Measurements from ENCODE around the gene NHS. TPM values are rescaled to one million over a fixed set of nuclear protein-coding genes. Genes with fewer than 3 reads are reported as not detected.

NHS gene
- total and polyA plus RNA-seq, 2 of the 4 experiments (the other 2 are of a cell fraction): 0.36 to 0.90 TPM

GRCh38 chrX:17555846-17556245 lies 180.8 kb downstream of the NHS start:
- Histone ChIP-seq H2BK120ac (ENCODE audit: low read depth, low read length) (no peak overlapping the region), H2BK15ac (ENCODE audit: low read depth, low read length) (no peak overlapping the region), H3K27ac (ENCODE audit: insufficient read depth, low read length) (no peak overlapping the region), H3K9me1 (ENCODE audit: insufficient read depth, low read length) (peaks cover 13% of the 10 kb centered on the region), H4K5ac (ENCODE audit: low read depth, low read length) (no peak overlapping the region), H2AK5ac (ENCODE audit: low read depth, low read length) (no peak overlapping the region), H4K91ac (ENCODE audit: insufficient read depth, low read depth, low read length) (no peak overlapping the region), H3K27me3 (ENCODE audit: control insufficient read depth, insufficient read depth, low read length) (no peaks in the 10 kb centered on the region; the same call in 1 of the 2 replicates), H3K4ac (ENCODE audit: low read depth, low read length) (no peak overlapping the region), H4K20me1 (ENCODE audit: insufficient read depth, low read length) (no peaks in the 10 kb centered on the region), H2BK20ac (ENCODE audit: low read depth, low read length) (no peak overlapping the region), H3K4me1 (ENCODE audit: control insufficient read depth, insufficient read depth, low read length) (peaks cover 14% of the 10 kb centered on the region), H3K23ac (ENCODE audit: low read depth, low read length) (no peak overlapping the region), H2AK9ac (replicated peaks; ENCODE audit: low read depth, low read length, poor library complexity) (no peak overlapping the region), H3K9me3 (ENCODE audit: control insufficient read depth, insufficient read depth, low read length) (no peaks in the 10 kb centered on the region), H3K9ac (ENCODE audit: low read depth, low read length) (no peak overlapping the region), H3K36me3 (ENCODE audit: control insufficient read depth, insufficient read depth, low read length) (no peaks in the 10 kb centered on the region), H3K4me2 (ENCODE audit: low read depth, low read length) (no peak overlapping the region), H4K8ac (ENCODE audit: low read depth in 2 of 2, low read length in 2 of 2) (no peak overlapping the region), H3K14ac (replicated peaks; ENCODE audit: low read depth, low read length) (no peak overlapping the region), H3K4me3 (ENCODE audit: insufficient read depth, low read depth, low read length) (no peak overlapping the region), H3K18ac (ENCODE audit: low read depth, low read length) (no peak overlapping the region), H3K56ac (ENCODE audit: extremely low read depth, insufficient read depth, low read length) (no peak overlapping the region), H2AFZ (replicated peaks; ENCODE audit: low read length, poor library complexity) (no peak overlapping the region), H2BK5ac (ENCODE audit: low read depth, low read length, poor library complexity, severe bottlenecking) (no peak overlapping the region), H3K79me1 (ENCODE audit: low read depth in 1 of 2, low read length in 2 of 2) (no peaks in the 10 kb centered on the region)
- intact Hi-C loops (cut with micrococcal nuclease) (no loop called here), dilution Hi-C loops (cut with HindIII; ENCODE audit: low sequenced_read_pairs, unreplicated experiment) (no loop called here), in situ Hi-C loops (cut with MboI; ENCODE audit: low sequenced_read_pairs) (no loop called here)
- WGBS, 2 experiments (ENCODE audit: extremely low coverage in 2 of 2, insufficient read length in 1 of 2): no CpG with 5 or more reads among the region's 2 CpGs
- BruUV-seq (replicated peaks): no TSS peak
- ATAC-seq (ENCODE audit: low read depth): no peak
- POLR2A ChIA-PET (ENCODE audit: unreplicated experiment): no interaction called here
- CTCF ChIA-PET: no interaction called here
- DNase-seq: no peak
- no peak for TF ChIP-seq RAD21 (IDR thresholded peaks at IDR 0.05; ENCODE audit: low read length)
- no peak for TF ChIP-seq ELK1 (IDR thresholded peaks at IDR 0.05; ENCODE audit: borderline replicate concordance, low read depth, low read length)
- TF ChIP-seq MAZ (IDR thresholded peaks at IDR 0.05; ENCODE audit: borderline replicate concordance, low read depth, low read length): no peak
- no peak for TF ChIP-seq CEBPB (IDR thresholded peaks at IDR 0.05; ENCODE audit: low read depth, low read length)
- TF ChIP-seq CTCF (conservative IDR thresholded peaks at IDR 0.05; ENCODE audit: low read depth, low read length): no peak
- TF ChIP-seq BHLHE40 (IDR thresholded peaks at IDR 0.05; ENCODE audit: low read depth, low read length): no peak
- no peak for TF ChIP-seq CHD1 (IDR thresholded peaks at IDR 0.05; ENCODE audit: low read depth, low read length)
- no peak for TF ChIP-seq RCOR1 (IDR thresholded peaks at IDR 0.05; ENCODE audit: insufficient replicate concordance, low read length)
- TF ChIP-seq MAFK (IDR thresholded peaks at IDR 0.05; ENCODE audit: low read depth, low read length): no peak
